NCI-H146 (cell line): ENCODE measurements around the gene SPATA13.
"Not testable (repeated sequence)": the region's sequence is repeated elsewhere in the genome, so short reads cannot be mapped to it uniquely, and the experiment has no call there.

Source experiments
- DNase-seq: peaks from one replicate; lab custom pipeline; 2025; lab: John Stamatoyannopoulos, UW

The SPATA13 gene

DNA sequence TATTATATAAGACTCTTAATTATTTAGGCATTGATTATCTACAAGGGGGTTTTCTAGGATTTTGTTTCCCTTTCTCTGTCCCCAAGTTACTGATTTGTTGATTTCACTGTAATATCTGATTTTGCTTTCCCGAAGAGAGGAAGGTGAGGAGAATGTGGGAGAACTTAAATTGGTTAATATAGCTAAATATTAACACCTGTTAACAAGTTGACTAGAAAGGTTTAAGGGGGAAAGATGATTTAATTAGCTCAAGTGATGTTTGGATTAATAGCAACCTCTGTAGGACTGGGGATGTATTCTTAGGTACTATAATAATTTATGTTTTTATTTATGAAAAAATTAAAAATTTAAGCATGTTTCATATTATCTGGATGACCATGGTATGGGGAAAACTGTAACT is 35.1 kb downstream of the SPATA13 start:
- DNase-seq, result no peak

DNA sequence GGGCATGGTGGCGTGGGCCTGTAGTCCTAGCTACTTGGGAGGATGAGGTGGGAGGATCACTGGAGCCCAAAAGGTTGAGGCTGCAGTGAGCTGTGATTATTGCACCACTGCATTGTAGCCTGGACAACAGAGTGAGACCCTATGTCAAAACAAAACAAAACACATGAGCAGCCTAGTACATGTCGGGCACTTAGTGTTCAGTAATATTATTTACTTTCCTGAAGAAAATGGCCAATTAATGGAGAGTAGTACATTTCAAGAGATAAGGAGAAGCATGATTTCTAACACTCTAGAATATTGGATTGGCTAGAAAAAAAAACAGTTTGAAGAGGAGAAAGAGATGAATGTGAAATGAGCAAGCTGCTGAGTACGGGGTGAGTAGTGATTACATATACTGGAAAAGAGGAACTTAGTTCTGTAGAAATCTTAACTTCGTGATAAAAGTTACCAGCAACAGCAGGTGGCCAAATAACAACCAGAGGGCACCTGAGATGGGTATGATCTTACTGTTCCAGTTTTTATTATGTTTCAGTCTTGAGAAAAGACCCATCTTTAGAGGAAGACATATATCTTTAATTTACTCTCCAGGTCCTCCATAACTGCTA is 36.2 kb downstream of the SPATA13 start:
- DNase-seq, result no peak

DNA sequence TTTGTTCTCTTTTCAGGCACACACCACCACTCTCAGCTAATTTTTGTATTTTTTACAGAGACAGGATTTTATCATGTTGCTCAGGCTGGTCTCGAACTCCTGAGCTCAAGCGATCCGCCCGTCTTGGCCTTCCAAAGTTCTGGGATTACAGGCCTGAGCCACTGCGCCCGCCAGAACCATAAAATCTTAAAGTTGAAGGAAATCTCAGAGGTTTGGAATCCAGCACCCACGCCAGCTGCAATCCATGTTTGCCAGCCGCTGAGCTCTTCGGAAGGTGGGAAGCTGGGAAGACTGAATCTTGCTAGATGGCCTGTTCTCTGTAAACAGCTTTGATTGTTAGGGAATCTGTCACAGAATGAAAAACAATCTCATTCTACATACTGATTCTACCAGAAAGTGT is 38.5 kb downstream of the SPATA13 start:
- no peak for DNase-seq

DNA sequence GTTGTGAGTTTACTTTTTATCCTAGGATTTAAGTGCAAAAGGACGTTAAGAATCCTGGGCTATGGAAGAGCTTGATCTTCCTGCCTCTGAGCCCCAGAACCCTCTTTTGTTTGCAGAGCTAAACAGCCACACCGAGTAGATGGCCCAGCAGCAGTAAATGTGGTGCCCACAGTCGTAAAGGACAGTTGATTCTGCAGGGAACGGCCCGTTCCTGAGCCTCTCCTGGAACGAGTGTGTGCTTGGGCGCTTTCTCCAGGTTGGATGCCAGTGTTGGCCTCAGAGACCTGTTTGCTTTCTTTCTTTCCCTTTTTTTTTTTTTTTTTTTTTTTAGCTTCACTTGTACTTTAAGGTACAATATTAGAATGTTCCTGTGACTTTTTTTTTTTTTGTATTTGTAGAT is 41.7 kb downstream of the SPATA13 start:
- DNase-seq, result no peak

DNA sequence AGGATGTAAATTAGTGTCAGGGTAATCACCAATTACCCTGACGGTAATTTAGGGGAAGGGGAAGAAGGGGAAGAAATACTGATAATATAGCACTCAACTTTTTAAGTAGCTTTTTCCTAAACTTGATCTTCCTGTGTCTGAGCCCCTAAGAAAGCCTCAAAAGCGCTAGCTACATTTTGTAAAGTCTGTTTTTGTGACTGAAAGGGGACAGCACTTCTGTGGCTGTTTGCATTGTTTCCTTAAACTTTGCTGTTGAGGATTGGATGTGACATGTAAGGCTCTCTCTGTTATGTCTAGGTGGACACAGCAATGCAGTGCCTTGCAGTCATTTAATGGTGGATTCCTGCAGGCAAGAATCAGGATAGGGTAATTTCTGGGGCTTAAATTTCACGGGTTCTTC is 42.8 kb downstream of the SPATA13 start:
- no peak for DNase-seq

DNA sequence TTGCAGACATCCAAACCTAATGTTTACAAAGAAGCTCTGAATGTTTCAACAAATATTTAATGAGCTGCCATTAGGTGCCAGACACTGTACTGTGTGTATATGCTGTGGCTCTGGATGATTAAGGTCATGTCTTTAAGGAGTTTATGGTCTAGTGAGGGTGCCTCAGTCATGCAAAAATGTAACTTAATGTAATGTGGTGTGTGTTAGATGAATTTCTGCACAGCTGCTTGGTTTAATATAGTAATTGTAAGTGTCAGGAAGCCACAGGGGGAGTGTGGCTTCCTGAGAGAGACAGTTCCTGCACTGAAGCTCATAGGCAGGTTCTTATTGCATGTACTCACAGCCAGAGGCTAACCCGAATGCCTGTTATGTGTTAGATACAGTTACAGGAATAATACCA is 43.3 kb downstream of the SPATA13 start:
- no peak for DNase-seq

DNA sequence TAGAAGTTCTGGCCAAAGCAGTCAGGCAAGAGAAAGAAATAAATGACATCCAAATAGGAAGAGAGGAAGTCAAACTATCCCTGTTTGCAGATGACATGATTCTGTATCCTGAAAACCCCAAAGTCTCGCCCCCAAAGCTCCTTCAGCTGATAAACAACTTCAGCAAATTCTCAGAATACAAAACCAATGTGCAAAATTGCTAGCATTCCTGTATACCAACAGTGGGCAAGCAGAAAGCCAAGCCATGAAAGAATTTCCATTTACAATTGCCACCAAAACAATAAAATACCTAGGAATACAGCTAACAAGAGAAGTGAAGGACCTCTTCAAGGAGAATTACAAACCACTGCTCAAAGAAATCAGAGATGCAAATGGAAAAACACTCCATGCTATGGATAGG is 44.6 kb downstream of the SPATA13 start:
- DNase-seq, result not testable (repeated sequence)

DNA sequence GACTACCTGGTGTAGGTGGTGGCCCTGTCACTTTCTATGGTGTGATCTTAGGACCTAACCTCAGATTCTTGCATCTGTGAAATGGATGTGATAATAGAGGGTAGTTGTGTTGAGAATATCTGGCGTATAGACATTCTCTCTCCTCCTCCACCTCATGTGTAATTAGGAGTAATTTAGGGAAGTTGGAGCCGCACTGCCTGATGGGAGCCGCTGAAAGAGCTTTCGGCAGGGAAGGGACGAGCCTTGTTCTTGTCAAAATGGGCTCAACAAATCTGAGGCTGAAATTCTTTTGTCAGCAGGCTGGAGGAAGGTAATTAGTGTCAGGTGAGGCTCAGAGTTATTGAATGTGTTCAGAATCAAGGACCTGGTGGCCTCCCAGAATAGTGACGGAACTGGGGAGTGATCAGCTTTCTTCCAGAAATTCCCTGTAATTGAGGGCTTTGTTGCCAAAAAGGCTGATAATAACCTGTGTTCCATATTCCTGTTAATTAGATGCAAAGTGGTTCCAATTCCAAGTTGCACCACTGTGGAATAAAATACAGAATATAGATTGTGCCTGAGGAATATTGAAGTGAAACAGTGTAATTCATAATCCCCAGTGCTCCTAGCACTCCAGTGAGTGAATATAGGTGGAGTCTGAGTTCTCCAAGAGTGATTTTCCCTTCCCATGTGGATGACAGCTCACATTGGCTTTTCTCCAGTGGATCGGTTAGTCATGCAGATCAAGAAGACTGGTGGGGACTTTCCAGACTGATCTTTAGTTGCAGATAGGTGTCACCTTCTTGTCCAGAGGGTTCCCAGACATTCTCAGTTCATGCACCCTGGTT is 47.5 kb downstream of the SPATA13 start:
- no peak for DNase-seq

DNA sequence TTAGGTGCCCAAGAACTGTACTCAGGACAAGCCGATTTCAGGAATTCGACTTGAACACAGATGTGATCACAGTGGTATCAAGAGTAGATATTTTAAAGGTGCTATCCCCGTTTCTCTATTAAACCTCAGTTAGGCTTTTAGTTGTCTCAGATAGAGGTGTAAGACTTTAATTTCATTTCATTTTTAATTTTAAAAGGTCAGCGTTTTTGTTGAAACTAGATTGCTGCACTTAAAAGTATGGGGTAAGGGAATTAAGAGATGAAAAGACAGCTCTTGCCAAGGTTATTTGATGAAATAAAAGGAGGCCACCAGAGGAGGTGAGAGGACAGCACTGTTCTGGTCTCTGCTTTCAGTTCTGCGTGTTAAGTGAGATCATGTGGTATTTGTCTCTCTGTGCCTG is 48.6 kb downstream of the SPATA13 start:
- no peak for DNase-seq

DNA sequence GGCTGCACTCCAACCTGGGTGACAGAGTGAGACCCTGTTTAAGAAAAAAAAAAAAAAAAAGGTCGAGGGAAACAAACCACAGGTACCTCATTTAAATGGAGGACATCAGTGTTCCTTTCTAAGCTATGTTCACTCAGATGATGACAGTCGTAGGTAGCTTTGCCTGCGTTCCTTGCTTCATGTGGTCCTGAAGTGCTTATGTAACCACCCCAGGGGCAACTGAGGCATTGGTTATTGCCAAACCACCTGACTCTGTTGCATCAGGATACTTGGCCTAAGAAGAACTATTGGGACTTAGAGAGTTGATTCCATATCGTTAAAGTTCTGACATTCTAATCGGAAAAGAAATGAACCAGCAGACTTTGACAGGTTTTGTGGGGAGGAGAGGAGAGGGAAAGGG is 51.7 kb downstream of the SPATA13 start:
- DNase-seq, result no peak

DNA sequence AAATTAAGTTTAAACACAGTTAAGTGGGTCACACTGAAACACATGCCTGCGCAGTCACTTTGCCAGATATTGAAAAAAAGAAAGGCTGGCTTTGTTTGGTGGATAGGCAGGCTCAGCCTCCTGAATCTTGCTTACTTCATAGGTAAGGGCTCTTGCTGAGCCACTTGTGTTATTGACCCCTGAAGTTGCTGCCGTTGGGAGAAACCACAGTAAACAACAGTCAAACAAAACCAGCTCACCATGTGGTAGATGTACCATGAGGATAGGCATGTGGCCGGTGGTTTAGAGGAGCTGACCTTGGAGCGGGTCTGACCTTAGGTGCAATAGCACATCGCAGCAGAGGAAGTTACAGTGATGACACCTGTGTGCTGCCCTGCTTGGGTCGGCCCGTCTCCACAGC is 52.2 kb downstream of the SPATA13 start:
- no peak for DNase-seq

DNA sequence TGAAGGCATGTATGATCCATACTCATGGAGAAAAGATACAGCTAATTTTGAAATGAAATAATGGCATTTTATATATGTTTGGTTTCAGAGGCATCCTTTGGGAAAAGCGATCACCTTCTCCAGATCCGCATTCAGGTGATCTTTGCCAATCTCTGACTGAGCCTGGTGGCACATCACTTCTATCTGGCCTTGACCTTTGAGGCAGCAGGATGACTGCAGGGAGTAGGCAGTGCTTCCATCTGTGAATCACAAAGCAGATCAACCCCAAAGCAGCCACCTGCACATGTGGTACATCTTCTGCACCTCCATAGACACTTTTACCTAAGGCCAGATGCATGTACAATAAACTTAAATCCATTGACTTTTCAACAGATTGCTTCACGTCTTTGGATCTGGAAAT is 53.4 kb downstream of the SPATA13 start:
- no peak for DNase-seq

DNA sequence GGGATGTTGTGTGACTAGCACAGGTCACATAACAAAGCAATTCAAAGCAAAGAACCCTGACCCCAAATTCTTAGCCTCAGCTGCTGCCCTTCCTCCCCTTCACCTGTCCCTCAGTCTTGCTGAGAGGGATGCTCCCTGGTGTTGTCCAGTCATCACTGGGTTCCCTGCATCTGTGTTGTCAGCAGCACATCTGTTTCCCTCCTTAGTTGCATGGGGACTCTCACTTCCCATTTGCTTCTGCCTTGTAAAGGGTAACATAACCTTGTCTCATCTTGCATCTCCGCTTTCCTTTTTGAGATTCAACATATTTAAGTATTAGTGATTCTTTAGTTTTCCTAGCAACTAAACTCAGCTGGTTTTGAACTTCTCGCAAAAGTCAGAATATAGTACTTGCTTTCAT is 54.0 kb downstream of the SPATA13 start:
- DNase-seq, result no peak

DNA sequence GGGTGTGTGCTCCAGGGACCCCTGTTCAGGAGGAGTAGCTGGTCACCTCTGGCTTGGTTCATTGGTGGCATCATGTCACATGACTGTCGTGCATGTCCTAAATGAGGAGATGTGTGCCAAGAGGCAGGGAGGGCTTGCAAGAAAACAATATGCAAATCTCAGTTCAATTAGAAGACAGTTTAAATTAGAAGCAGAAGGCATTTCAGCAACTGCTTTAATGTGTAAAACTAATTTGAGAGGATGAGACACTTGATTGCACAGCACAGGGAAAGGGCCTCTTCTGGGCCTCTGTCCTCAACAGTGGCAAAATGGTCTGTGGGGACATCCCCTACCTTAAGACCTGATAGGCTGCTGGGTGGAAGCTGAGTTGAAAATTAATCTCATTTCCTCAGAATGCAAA is 54.6 kb downstream of the SPATA13 start:
- DNase-seq, result no peak

DNA sequence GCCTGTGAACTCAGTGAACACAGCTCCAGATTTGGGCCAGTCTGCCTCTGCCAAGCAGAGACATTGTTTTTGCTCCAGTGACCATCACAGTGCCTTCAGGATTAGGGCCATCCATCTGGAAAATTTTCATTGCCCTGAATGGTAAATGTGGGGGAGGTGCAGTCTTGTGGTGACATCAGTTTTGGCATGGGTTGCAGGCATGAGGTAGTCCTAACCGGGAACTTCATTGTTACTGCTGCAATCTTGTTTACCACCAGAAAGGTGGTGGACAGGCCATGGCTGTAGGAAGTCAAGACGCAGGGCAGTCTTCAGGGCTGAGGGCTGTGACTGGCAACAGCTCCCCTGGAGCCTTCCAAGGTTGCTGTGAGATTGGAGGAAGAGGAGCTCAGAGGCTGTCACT is 55.2 kb downstream of the SPATA13 start:
- no peak for DNase-seq

DNA sequence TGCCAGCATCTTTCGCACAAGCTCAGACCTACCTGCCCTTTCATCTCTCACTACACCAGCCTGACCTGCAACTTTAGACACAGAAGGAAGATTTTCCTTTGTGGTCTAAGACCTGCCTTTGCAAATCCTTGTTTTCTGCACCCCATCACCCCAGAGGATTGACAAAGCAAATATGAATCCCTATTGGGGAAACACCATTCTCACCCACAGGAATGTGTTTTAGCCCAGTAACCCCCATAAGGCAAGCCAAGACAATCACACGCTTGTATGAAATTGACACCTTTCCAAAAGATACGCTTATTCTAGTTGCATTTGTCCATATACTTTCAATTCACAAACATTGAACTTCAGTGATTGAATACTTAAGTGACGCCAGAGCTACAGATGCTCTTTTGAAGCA is 55.7 kb downstream of the SPATA13 start:
- no peak for DNase-seq

DNA sequence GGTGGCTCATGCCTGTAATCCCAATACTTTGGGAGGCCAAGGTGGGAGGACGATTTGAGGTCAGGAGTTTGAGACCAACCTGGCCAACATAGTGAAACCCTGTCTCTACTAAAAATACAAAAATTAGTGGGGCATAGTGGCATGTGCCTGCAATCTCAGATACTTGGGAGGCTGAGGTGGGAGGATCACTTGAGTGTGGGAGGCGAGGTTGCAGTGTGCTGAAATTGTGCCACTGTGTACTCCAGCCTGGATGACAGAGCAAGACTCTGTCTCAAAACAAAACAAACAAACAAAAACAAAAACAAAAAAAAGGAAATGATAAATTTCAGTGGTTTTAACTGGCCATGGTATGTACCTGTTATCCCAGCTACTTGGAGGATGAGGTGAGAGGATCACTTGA is 56.3 kb downstream of the SPATA13 start:
- DNase-seq, result not testable (repeated sequence)

DNA sequence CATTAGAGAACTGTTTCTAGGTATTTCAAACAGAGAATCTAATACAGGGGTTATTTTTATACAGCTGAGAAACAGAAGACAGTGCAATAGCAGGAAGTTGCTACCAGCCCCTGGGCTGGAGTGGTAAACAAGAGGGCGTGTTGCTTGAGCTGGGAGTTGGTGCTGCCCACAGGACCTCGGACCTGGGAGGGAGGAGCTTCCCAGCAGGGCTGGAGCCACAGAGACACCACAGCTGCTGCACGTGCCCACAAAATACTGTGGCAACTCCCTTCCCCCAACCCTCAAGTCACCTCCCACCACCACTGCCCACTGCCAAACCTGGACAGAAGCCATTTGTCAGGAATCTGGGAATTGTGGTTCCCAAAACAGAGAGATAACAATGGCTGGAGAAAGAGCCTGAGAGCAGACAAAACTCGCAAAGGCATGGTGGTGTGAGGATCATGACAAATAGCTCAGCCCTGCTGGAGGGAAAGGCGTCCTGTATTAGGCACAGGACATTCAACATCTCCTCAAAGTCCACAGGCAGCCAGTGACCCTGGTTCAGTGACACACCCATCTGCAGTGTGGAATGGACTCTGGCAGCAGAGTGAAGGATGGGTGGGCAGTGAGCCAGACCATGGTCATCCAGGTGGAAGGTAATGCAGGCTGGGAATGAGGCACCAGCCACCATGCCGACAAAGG is 57.2 kb downstream of the SPATA13 start:
- no peak for DNase-seq

DNA sequence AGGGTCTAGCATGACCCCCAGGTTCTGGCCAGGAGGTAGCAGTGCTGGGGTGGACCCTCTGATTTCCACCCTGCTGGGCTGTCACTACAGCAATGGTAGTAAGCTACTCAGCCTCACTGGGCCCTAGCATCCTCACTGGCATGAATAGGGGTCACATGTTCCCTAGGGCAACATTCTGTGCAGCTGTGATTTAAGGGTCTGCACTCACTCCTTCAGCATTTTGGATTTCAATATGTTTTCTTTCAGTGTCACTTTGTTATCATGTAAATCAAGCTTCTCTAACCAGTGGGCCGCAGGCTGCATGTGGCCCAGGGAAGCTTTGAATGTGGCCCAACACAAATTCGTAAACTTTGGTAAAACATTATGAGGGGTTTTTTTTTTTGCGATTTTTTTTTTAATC is 57.8 kb downstream of the SPATA13 start:
- DNase-seq, result no peak

DNA sequence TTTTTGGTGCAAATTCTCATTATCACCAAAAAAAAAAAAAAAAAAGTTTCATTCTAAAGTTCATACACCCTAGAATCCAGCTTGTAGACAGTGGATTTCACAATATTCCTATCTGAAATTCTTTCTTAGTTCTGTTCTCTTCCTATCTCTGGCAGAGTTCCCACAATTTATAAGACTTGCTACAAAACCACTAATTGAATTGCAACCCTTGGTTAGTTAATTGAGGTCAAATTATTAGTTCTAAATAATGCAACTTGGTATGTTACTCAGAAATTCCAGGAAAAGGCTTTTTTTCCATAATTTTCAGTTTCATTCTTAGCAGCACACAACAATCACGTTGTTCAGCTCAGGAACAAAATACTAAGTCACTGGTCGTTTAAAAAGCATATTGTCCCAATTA is 58.5 kb downstream of the SPATA13 start:
- DNase-seq, result no peak

DNA sequence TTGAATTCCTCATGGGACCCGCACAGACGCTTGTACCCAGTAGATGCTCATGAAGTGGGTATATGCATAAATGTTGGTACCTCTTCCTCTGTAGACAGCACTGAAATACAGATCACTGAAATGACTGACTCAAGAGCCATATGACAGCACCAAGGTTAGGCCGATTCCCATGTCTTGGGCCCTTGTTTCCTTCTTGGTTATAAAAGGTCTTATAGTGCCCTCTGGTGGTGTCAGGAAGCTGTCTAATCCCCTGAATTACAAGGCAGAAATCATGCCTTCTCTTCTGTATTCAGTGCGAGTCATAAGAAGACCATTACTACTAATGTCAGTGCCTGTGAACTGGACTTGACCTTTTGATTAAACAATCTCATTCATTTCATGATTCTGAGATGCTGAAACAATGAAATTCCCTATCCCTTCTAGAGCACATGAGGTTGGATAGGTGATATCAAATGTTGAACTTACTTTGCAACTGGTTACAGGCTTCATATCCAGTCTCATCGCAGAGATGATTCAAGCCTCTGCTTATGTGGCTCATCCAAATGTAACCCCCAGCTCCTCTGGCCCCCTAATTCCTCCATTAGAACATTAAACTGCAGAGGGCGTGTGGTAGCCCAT is 59.7 kb downstream of the SPATA13 start:
- DNase-seq, result peak; percentile 67

DNA sequence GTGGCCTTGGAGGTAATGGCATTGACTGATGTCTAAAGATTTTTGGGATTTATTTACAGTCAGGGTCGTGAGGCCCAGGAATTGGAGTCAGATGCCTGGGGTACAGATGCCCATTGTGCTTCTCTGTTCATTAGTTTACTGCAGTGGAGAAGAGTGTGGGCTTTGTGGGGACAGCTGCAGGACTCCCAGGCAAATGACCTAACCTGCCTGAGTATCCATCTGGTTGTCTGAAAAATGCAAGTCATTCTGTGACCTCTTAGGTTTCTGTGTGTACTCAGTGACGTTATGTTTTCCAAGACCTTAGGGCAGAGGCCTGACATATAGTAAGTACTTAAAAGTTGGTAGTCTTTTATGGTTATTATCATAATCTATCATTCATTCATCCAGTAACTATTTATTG is 60.5 kb downstream of the SPATA13 start:
- no peak for DNase-seq

DNA sequence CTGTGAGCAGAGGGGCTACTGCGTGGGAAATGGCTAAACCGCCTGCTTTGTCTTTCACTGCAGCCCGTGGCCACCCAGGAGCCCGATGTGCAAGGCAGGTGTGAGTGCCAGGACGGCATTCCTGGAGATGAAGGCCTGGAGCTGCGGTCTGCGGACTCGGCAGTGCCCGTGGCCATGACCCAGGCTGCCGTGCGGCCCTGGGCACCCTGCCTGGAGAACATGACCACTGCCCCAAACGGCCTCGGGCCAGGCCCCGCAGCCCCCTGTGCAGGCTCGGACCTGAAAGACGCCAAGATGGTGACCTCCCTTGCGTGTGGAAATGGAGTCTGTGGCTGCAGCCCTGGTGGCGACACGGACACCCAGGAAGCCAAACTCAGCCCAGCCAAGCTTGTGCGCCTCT is 62.2 kb downstream of the SPATA13 start:
- no peak for DNase-seq
